ENCODE data around the gene AADACL3.
"Not testable (repeated sequence)": the region's sequence is repeated elsewhere in the genome, so short reads cannot be mapped to it uniquely, and the experiment has no call there.

The AADACL3 gene

GRCh38 chr1:12715896-12716437, at the start of gene AADACL3:
Gene AADACL3 (plus strand): TSS chr1:12716110. CDS start chr1:12716177, 67 bp downstream.
- no peak within 1 kb of the TSS for H3K27ac Mint-ChIP-seq
- no peaks in the 10 kb centered on the region for H3K9me3 Mint-ChIP-seq

GRCh38 chr1:12666141-12666735, 49.7 kb upstream of the AADACL3 start:
- ATAC-seq (no peak), DNase-seq (ENCODE audit: low spot score in 2 of 2) (no peak)
- Mint-ChIP-seq H3K4me3 (no peak overlapping the region), H3K9me3 (no peaks in the 10 kb centered on the region), H3K36me3 (no peaks in the 10 kb centered on the region), H3K27ac (no peak overlapping the region), H3K4me1 (no peaks in the 10 kb centered on the region)

More at GRCh38 chr1:12715896-12716437, at the start of gene AADACL3:
- Mint-ChIP-seq H3K4me1 (no peaks in the 10 kb centered on the region), H3K4me3 (no peak within 1 kb of the TSS), H3K36me3 (no peaks in the 10 kb centered on the region)
- ATAC-seq (no peak), DNase-seq (ENCODE audit: low spot score in 2 of 2) (no peak)

GRCh38 chr1:12669529-12670068, 46.3 kb upstream of the AADACL3 start:
- H3K4me1 Mint-ChIP-seq: no peaks in the 10 kb centered on the region
- no peak overlapping the region for H3K27ac Mint-ChIP-seq
- no peaks in the 10 kb centered on the region for H3K36me3 Mint-ChIP-seq
- no peak for ATAC-seq
- no peaks in the 10 kb centered on the region for H3K9me3 Mint-ChIP-seq
- H3K4me3 Mint-ChIP-seq: no peak overlapping the region
- no peak for DNase-seq (ENCODE audit: low spot score in 2 of 2)

GRCh38 chr1:12674358-12674757, 41.6 kb upstream of the AADACL3 start:
- ATAC-seq (no peak), DNase-seq (ENCODE audit: low spot score in 2 of 2) (no peak)
- Mint-ChIP-seq H3K9me3 (no peaks in the 10 kb centered on the region), H3K4me1 (no peaks in the 10 kb centered on the region), H3K36me3 (no peaks in the 10 kb centered on the region), H3K27ac (no peak overlapping the region), H3K4me3 (no peak overlapping the region)

GRCh38 chr1:12676122-12676521, 39.8 kb upstream of the AADACL3 start:
- H3K36me3 Mint-ChIP-seq; DNase-seq (ENCODE audit: low spot score in 2 of 2); H3K4me1 Mint-ChIP-seq; H3K27ac Mint-ChIP-seq; ATAC-seq; H3K4me3 Mint-ChIP-seq; H3K9me3 Mint-ChIP-seq: not testable (repeated sequence)

GRCh38 chr1:12677565-12677964, 38.3 kb upstream of the AADACL3 start:
- no peak overlapping the region for H3K27ac Mint-ChIP-seq
- ATAC-seq: no peak
- no peaks in the 10 kb centered on the region for H3K9me3 Mint-ChIP-seq
- H3K4me1 Mint-ChIP-seq: no peaks in the 10 kb centered on the region
- no peak for DNase-seq (ENCODE audit: low spot score in 2 of 2)
- H3K36me3 Mint-ChIP-seq: no peaks in the 10 kb centered on the region
- H3K4me3 Mint-ChIP-seq: no peak overlapping the region

GRCh38 chr1:12678350-12678749, 37.6 kb upstream of the AADACL3 start:
- H3K9me3 Mint-ChIP-seq: no peaks in the 10 kb centered on the region
- ATAC-seq (no peak), DNase-seq (ENCODE audit: low spot score in 2 of 2) (no peak)

GRCh38 chr1:12678820-12679219, 37.1 kb upstream of the AADACL3 start:
- no peaks in the 10 kb centered on the region for H3K36me3 Mint-ChIP-seq
- no peaks in the 10 kb centered on the region for H3K4me1 Mint-ChIP-seq
- DNase-seq (ENCODE audit: low spot score in 2 of 2): no peak
- no peak overlapping the region for H3K27ac Mint-ChIP-seq
- H3K9me3 Mint-ChIP-seq: no peaks in the 10 kb centered on the region
- no peak for ATAC-seq
- H3K4me3 Mint-ChIP-seq: no peak overlapping the region

More at GRCh38 chr1:12678350-12678749, 37.6 kb upstream of the AADACL3 start:
- Mint-ChIP-seq H3K27ac (no peak overlapping the region), H3K4me3 (no peak overlapping the region), H3K36me3 (no peaks in the 10 kb centered on the region), H3K4me1 (no peaks in the 10 kb centered on the region)

GRCh38 chr1:12690156-12690555, 25.8 kb upstream of the AADACL3 start:
- ATAC-seq (no peak), DNase-seq (ENCODE audit: low spot score in 2 of 2) (no peak)
- no peaks in the 10 kb centered on the region for H3K36me3 Mint-ChIP-seq
- H3K4me3 Mint-ChIP-seq: no peak overlapping the region
- H3K27ac Mint-ChIP-seq: no peak overlapping the region
- no peaks in the 10 kb centered on the region for H3K4me1 Mint-ChIP-seq
- H3K9me3 Mint-ChIP-seq: no peaks in the 10 kb centered on the region

- no peak for DNase-seq (ENCODE audit: low spot score in 2 of 2)
- Mint-ChIP-seq H3K27ac (no peak overlapping the region), H3K9me3 (no peaks in the 10 kb centered on the region), H3K4me1 (no peaks in the 10 kb centered on the region), H3K4me3 (no peak overlapping the region), H3K36me3 (no peaks in the 10 kb centered on the region)
- ATAC-seq: no peak
Observed at GRCh38 chr1:12692967-12693782, 22.7 kb upstream of the AADACL3 start.

- ATAC-seq (no peak), DNase-seq (ENCODE audit: low spot score in 2 of 2) (no peak)
- Mint-ChIP-seq H3K4me3 (no peak overlapping the region), H3K9me3 (no peaks in the 10 kb centered on the region), H3K27ac (no peak overlapping the region), H3K4me1 (no peaks in the 10 kb centered on the region), H3K36me3 (no peaks in the 10 kb centered on the region)
Observed at GRCh38 chr1:12696658-12697057, 19.3 kb upstream of the AADACL3 start.

- Mint-ChIP-seq H3K4me3 (no peak overlapping the region), H3K27ac (no peak overlapping the region), H3K4me1 (no peaks in the 10 kb centered on the region), H3K9me3 (no peaks in the 10 kb centered on the region), H3K36me3 (no peaks in the 10 kb centered on the region)
- no peak for DNase-seq (ENCODE audit: low spot score in 2 of 2)
- no peak for ATAC-seq
Observed at GRCh38 chr1:12697397-12697796, 18.5 kb upstream of the AADACL3 start.

- no peaks in the 10 kb centered on the region for H3K4me1 Mint-ChIP-seq
Observed at GRCh38 chr1:12703821-12704451, 12.0 kb upstream of the AADACL3 start.

GRCh38 chr1:12706061-12706460, 9.8 kb upstream of the AADACL3 start:
- ATAC-seq: no peak
- H3K27ac Mint-ChIP-seq: no peak overlapping the region
- no peak for DNase-seq (ENCODE audit: low spot score in 2 of 2)
- H3K4me1 Mint-ChIP-seq: no peaks in the 10 kb centered on the region
- H3K4me3 Mint-ChIP-seq: no peak overlapping the region
- H3K9me3 Mint-ChIP-seq: peaks cover 7% of the 10 kb centered on the region
- no peaks in the 10 kb centered on the region for H3K36me3 Mint-ChIP-seq

More at GRCh38 chr1:12703821-12704451, 12.0 kb upstream of the AADACL3 start:
- no peak for DNase-seq (ENCODE audit: low spot score in 2 of 2)
- no peak for ATAC-seq
- H3K27ac Mint-ChIP-seq: no peak overlapping the region
- H3K36me3 Mint-ChIP-seq: no peaks in the 10 kb centered on the region
- H3K4me3 Mint-ChIP-seq: no peak overlapping the region
- peaks cover 7% of the 10 kb centered on the region for H3K9me3 Mint-ChIP-seq

- no peak overlapping the region for H3K4me3 Mint-ChIP-seq
- H3K36me3 Mint-ChIP-seq: no peaks in the 10 kb centered on the region
- ATAC-seq: no peak
- H3K4me1 Mint-ChIP-seq: no peaks in the 10 kb centered on the region
- H3K27ac Mint-ChIP-seq: no peak overlapping the region
- DNase-seq (ENCODE audit: low spot score in 2 of 2): no peak
- H3K9me3 Mint-ChIP-seq: peaks cover 4% of the 10 kb centered on the region
Observed at GRCh38 chr1:12708396-12709090, 7.4 kb upstream of the AADACL3 start.

Data from stimulated activated effector memory CD8-positive, alpha-beta T cell treated with anti-CD3 and anti-CD28 coated beads, Interleukin-12 subunit alpha, Interleukin-12 subunit beta, amount 100 ng/mL, for 72 hours (primary cell).